ENCODE data around the gene MTFMT. TPM values are rescaled to one million over a fixed set of nuclear protein-coding genes. Genes with fewer than 3 reads are reported as not detected.

MTFMT gene
- total and polyA plus RNA-seq, 2 of the 13 experiments (the other 11 are each of a cell fraction or from before 2014, with no cell fraction given): 9.9 to 23.2 TPM

DNA sequence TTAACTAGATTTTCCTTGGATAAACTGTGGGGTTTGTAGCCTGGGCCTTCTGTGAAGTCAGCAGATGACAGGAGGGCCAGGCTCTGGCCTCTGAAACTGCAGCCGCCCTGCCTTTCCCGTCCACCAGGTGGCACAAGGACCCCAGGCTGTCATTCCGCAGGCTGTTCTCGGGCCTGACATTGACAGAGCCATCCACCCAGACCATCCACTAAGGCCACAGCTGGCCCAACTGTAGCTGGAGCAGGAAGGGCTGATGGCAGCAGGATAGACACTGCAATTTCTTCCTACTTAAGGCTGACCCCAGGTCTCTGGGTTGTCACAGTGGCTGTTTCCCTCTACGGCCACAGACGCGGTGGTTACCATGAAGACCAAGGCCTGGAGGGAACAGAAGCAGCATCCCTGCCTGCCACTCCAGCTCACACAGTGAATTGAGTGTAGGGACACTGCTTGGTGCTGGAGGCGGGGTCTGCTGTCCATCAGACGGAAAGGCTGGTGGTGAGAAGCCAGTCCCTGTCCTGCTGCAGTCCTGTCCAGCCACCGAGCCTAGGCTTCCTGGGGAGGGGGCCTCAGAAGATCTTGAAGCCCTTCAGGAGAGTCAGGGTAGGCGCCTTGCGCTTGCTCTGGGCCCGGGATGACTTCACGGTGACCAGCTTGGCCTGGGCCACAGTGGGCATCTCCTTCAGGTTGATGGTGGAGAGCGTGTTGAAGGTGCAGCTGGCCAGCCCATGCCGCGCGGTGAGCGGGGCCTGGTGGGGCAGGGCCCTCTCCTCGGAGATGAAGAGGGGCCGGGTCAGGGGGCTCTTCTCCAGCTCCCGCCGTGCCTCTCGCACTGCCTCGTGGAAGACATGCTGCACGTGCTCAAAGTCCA lies 25.1 kb upstream of the MTFMT start (continued):
- TF ChIP-seq, protein P1, sequence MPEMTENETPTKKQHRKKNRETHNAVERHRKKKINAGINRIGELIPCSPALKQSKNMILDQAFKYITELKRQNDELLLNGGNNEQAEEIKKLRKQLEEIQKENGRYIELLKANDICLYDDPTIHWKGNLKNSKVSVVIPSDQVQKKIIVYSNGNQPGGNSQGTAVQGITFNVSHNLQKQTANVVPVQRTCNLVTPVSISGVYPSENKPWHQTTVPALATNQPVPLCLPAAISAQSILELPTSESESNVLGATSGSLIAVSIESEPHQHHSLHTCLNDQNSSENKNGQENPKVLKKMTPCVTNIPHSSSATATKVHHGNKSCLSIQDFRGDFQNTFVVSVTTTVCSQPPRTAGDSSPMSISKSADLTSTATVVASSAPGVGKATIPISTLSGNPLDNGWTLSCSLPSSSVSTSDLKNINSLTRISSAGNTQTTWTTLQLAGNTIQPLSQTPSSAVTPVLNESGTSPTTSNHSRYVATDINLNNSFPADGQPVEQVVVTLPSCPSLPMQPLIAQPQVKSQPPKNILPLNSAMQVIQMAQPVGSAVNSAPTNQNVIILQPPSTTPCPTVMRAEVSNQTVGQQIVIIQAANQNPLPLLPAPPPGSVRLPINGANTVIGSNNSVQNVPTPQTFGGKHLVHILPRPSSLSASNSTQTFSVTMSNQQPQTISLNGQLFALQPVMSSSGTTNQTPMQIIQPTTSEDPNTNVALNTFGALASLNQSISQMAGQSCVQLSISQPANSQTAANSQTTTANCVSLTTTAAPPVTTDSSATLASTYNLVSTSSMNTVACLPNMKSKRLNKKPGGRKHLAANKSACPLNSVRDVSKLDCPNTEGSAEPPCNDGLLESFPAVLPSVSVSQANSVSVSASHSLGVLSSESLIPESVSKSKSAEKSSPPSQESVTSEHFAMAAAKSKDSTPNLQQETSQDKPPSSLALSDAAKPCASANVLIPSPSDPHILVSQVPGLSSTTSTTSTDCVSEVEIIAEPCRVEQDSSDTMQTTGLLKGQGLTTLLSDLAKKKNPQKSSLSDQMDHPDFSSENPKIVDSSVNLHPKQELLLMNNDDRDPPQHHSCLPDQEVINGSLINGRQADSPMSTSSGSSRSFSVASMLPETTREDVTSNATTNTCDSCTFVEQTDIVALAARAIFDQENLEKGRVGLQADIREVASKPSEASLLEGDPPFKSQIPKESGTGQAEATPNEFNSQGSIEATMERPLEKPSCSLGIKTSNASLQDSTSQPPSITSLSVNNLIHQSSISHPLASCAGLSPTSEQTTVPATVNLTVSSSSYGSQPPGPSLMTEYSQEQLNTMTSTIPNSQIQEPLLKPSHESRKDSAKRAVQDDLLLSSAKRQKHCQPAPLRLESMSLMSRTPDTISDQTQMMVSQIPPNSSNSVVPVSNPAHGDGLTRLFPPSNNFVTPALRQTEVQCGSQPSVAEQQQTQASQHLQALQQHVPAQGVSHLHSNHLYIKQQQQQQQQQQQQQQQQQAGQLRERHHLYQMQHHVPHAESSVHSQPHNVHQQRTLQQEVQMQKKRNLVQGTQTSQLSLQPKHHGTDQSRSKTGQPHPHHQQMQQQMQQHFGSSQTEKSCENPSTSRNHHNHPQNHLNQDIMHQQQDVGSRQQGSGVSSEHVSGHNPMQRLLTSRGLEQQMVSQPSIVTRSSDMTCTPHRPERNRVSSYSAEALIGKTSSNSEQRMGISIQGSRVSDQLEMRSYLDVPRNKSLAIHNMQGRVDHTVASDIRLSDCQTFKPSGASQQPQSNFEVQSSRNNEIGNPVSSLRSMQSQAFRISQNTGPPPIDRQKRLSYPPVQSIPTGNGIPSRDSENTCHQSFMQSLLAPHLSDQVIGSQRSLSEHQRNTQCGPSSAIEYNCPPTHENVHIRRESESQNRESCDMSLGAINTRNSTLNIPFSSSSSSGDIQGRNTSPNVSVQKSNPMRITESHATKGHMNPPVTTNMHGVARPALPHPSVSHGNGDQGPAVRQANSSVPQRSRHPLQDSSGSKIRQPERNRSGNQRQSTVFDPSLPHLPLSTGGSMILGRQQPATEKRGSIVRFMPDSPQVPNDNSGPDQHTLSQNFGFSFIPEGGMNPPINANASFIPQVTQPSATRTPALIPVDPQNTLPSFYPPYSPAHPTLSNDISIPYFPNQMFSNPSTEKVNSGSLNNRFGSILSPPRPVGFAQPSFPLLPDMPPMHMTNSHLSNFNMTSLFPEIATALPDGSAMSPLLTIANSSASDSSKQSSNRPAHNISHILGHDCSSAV (CRISPR knock-in tag; IDR thresholded peaks at IDR 0.05; ENCODE audit: borderline replicate concordance): no peak
- TF ChIP-seq HNF4A (CRISPR knock-in tag; IDR thresholded peaks at IDR 0.05): no peak
- no peak for TF ChIP-seq IKZF1 (IDR thresholded peaks at IDR 0.05)
- TF ChIP-seq ZNF281 (CRISPR knock-in tag; IDR thresholded peaks at IDR 0.05; ENCODE audit: borderline replicate concordance): no peak
- TF ChIP-seq TFDP2 (CRISPR knock-in tag; IDR thresholded peaks at IDR 0.05): no peak
- no peak for TF ChIP-seq ATRX (CRISPR knock-in tag; IDR thresholded peaks at IDR 0.05; ENCODE audit: borderline replicate concordance)
- TF ChIP-seq NR2F6 (IDR thresholded peaks at IDR 0.05): no peak
- TF ChIP-seq NR2F6 (CRISPR knock-in tag; IDR thresholded peaks at IDR 0.05): peak; percentile 46; the same call in 1 of the 2 replicates
- TF ChIP-seq ZNF121 (CRISPR knock-in tag; IDR thresholded peaks at IDR 0.05): no peak
- no peak for TF ChIP-seq CHD4 (IDR thresholded peaks at IDR 0.05; ENCODE audit: borderline replicate concordance, low read length)
- no peak for TF ChIP-seq SP140L (CRISPR knock-in tag; IDR thresholded peaks at IDR 0.05; ENCODE audit: borderline replicate concordance)
- no peak for TF ChIP-seq PTBP1 (IDR thresholded peaks at IDR 0.05; ENCODE audit: low read depth, low read length, poor library complexity, severe bottlenecking)
- TF ChIP-seq ZNF460 (CRISPR knock-in tag; IDR thresholded peaks at IDR 0.05; ENCODE audit: borderline replicate concordance): no peak
- no peak for TF ChIP-seq ZNF775 (CRISPR knock-in tag; IDR thresholded peaks at IDR 0.05; ENCODE audit: borderline replicate concordance)
- no peak; the same call in 1 of the 2 replicates for TF ChIP-seq ZNF607 (CRISPR knock-in tag; IDR thresholded peaks at IDR 0.05; ENCODE audit: borderline replicate concordance)
- TF ChIP-seq KLF13 (CRISPR knock-in tag; IDR thresholded peaks at IDR 0.05): no peak
- TF ChIP-seq CCAR2 (optimal IDR thresholded peaks at IDR 0.05; ENCODE audit: low read depth, low read length): no peak
- peak; percentile 97 for TF ChIP-seq STAG1 (CRISPR knock-in tag; IDR thresholded peaks at IDR 0.05)
